Stomach (tissue), 9 donors: ENCODE data around the gene OSTF1. TPM values are rescaled to one million over a fixed set of nuclear protein-coding genes. Genes with fewer than 3 reads are reported as not detected.

ENCODE experiments used
- DNase-seq, 2 donors: peaks; one replicate each; pipeline versions ENCODE4 v3.0.0 to v3.0.0-alpha.2; 2013 to 2019
- H3K27ac ChIP-seq, 5 donors: fragments of 200-600 bp in 4 of 5; sonication (generic) in 4 of 5; one replicate each; pipeline ENCODE4 v1.5.1; 2013 to 2019; ENCODE audit warnings: mild to moderate bottlenecking in 1 of 5, moderate library complexity in 1 of 5
- H3K27me3 ChIP-seq, 3 donors: fragments of 200-600 bp; sonication (generic); one replicate each; pipeline ENCODE4 v1.5.1; 2017 to 2019; ENCODE audit warnings: mixed run types in 1 of 3
- H3K36me3 ChIP-seq, 4 donors: fragments of 200-600 bp; sonication (generic); 1 replicate in 3 of 4; 2 replicates in 1 of 4; pipeline ENCODE4 v1.5.1; 2016 to 2019
- H3K4me1 ChIP-seq, 4 donors: fragments of 200-600 bp; sonication (generic); one replicate each; pipeline ENCODE4 v1.5.1; 2016 to 2019
- H3K4me3 ChIP-seq, 4 donors: fragments of 200-600 bp; sonication (generic) in 3 of 4; one replicate each; pipeline ENCODE4 v1.5.1; 2016 to 2019; ENCODE audit warnings: mild to moderate bottlenecking in 1 of 4
- H3K9me3 ChIP-seq, 4 donors: fragments of 200-600 bp; sonication (generic); one replicate each; pipeline ENCODE4 v1.5.1; 2016 to 2019
- EP300 ChIP-seq: sonication (generic); formaldehyde crosslinking; IDR thresholded peaks from one replicate; pipeline ENCODE4 v1.6.1; 2017; ENCODE audit warnings: antibody characterized with exemption
- POLR2A ChIP-seq, 4 donors: fragments of 450-650 bp; IDR thresholded peaks; one replicate each; pipeline ENCODE4 v1.6.1; 2016; ENCODE audit warnings: antibody characterized with exemption in 4 of 4, control low read depth in 2 of 4, mild to moderate bottlenecking in 1 of 4, moderate library complexity in 1 of 4
- POLR2AphosphoS5 ChIP-seq, 3 donors: sonication (generic); formaldehyde crosslinking; IDR thresholded peaks; one replicate each; pipeline ENCODE4 v1.6.1; 2016; ENCODE audit warnings: antibody characterized with exemption in 3 of 3
- WGBS, 5 donors: extraction: QIAGEN DNeasy Blood & Tissue Kit in 3 of 5; methylation state at CpG; one replicate each; pipeline versions ENCODE4 v1.1.5 to v1.1.7; 2013 to 2018; 5-methylcytosine and 5-hydroxymethylcytosine counted together
- intact Hi-C: fragments of 100-400 bp; cut with DNase I; formaldehyde crosslinking; loops from one replicate; pipeline ENCODE4 v1.15.1; 2023; ENCODE audit warnings: low total_unique reads
- polyA plus RNA-seq, 3 donors: library from polyadenylated mRNA; stranded (reverse); fragments of 200-250 nt; gene quantifications; one replicate each; pipeline ENCODE4 v1.2.3, GENCODE V29; 2013
- total RNA-seq, 5 donors: library from RNA; depleted of rRNA; stranded (reverse); fragments of >200 nt; gene quantifications; one replicate each; pipeline versions ENCODE4 v1.1.0 to v1.2.3, GENCODE V29; 2014 to 2016
- TF ChIP-seq, protein P1 (sequence below), 7 experiments: fragments of 450-650 bp in 4 of 7; fragments of 200-600 bp in 3 of 7; sonication (generic) in 3 of 7; IDR thresholded peaks; one replicate each; pipeline ENCODE4 v1.5.1; 2016 to 2019; ENCODE audit warnings: antibody characterized with exemption in 7 of 7, control low read depth in 2 of 7, mild to moderate bottlenecking in 1 of 7
- donor health status: healthy with polysubstance abuse.
- donor health status: Bipolar disorder and iron deficiency.
- donor health status: healthy.

The OSTF1 gene
- total and polyA plus RNA-seq, 8 donors = 2.2 to 79.4 (median 43.5) TPM; not detected in 1

DNA sequence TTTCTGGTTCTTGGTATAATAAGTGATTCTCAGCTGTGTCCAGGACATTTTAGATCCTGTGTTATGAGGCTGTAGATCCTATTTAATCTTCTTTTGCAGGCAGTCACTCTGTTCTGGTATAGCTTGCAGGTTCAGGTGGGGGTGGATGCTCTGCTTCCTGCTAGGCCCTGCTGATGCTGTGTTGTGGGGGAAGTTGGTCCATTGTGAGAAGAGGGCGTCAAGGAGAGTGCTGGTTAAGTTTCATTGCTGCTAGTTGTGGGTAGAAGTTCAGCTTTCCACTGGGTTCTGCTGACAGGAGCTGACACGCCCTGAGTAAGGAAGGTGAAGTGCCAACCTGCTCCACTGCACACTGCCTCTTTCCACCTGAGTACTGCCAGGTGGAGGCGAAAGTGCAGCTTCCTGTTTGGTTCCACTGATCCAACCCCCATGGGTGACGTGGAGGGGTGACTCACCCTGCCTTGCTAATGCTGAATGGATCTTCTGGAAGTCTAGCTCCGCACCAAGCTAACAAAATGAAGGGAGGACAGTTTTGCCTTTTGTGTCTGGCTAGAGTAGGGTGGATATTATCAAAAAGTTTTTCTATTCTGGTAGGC is 16.7 kb upstream of the OSTF1 start:
- intact Hi-C loops = loop anchor here (5.0 to 10.0 kb wide), 2 partner anchors 57 to 299 kb away; no protein-coding TSS in a partner anchor
- no peaks in the 10 kb centered on the region for H3K9me3 ChIP-seq
- no peaks in the 10 kb centered on the region for H3K27me3 ChIP-seq
- 44 to 77% (median 65%) methylated on average over 5 of the region's 5 CpGs for WGBS, 5 donors
- DNase-seq = peak; percentile 70 to 82
- TF ChIP-seq EP300 = no peak
- peak in 1 of 3 donors; percentile 8 for TF ChIP-seq POLR2AphosphoS5 (IDR thresholded peaks at IDR 0.05)
- H3K27ac ChIP-seq = peak overlapping the region in 1 of 5 donors; percentile 18
- peaks cover 7 to 39% (median 25%) of the 10 kb centered on the region in 4 donors for H3K36me3 ChIP-seq
- no peak overlapping the region for H3K4me3 ChIP-seq
- H3K4me1 ChIP-seq = no peaks in the 10 kb centered on the region

DNA sequence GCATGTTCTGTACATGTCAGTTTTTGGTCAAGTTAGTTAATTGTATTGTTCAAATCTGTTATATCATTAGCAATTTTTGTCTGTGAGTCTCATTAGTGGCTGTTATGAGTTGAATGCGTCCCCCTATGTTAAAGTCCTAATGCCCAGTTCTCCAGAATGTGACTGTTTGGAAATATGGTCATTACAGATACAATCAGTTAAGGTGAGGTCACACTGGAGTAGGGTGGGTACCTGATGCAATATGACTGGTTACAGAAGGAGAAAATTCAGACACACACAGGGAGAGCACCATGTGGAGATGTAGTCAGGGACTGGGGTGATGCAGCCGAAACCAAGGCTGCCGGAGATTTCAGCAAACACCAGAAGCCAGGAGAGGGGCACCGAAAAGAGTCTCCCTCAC is 15.4 kb upstream of the OSTF1 start:
- Histone ChIP-seq H3K9me3 (no peaks in the 10 kb centered on the region), H3K4me1 (peaks cover 0 to 5% (median 0%) of the 10 kb centered on the region in 4 donors), H3K27me3 (no peaks in the 10 kb centered on the region), H3K4me3 (no peak overlapping the region), H3K36me3 (peaks cover under 1 to 30% (median 15%) of the 10 kb centered on the region in 4 donors), H3K27ac (no peak overlapping the region)
- no peak for DNase-seq
- TF ChIP-seq POLR2AphosphoS5 (IDR thresholded peaks at IDR 0.05) (no peak), POLR2A (IDR thresholded peaks at IDR 0.05) (no peak), EP300 (no peak)
- TF ChIP-seq, protein P1, sequence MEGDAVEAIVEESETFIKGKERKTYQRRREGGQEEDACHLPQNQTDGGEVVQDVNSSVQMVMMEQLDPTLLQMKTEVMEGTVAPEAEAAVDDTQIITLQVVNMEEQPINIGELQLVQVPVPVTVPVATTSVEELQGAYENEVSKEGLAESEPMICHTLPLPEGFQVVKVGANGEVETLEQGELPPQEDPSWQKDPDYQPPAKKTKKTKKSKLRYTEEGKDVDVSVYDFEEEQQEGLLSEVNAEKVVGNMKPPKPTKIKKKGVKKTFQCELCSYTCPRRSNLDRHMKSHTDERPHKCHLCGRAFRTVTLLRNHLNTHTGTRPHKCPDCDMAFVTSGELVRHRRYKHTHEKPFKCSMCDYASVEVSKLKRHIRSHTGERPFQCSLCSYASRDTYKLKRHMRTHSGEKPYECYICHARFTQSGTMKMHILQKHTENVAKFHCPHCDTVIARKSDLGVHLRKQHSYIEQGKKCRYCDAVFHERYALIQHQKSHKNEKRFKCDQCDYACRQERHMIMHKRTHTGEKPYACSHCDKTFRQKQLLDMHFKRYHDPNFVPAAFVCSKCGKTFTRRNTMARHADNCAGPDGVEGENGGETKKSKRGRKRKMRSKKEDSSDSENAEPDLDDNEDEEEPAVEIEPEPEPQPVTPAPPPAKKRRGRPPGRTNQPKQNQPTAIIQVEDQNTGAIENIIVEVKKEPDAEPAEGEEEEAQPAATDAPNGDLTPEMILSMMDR (IDR thresholded peaks at IDR 0.05) = no peak
- intact Hi-C loops = loop anchor here (5.0 to 10.0 kb wide), 2 partner anchors 58 to 301 kb away; no protein-coding TSS in a partner anchor
- 95 to 99% (median 97%) methylated on average over 4 of the region's 4 CpGs for WGBS, 5 donors

DNA sequence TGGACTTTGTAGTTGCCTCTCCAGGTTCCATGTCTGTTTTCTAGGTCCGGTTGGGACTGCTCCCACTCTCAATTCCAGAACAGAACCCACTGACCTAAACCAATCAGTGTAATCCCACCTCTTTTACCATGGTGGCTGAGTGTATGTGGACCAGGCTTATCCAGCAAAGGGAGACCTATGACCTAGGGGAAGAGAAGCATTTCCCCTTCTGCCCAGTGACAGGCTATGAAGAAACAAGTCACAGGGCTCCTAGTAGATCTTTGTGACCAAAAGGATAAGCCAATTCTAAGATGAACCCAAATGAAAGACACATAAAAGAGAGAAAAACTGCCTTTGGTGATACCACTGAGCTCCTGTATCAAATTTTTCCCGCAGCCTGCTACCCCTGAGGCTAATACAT is 6.7 kb upstream of the OSTF1 start:
- Histone ChIP-seq H3K36me3 (peaks cover 3 to 37% (median 28%) of the 10 kb centered on the region in 4 donors), H3K4me3 (no peak overlapping the region), H3K27me3 (no peaks in the 10 kb centered on the region), H3K9me3 (no peaks in the 10 kb centered on the region), H3K4me1 (peaks cover 19 to 40% (median 33%) of the 10 kb centered on the region in 4 donors), H3K27ac (no peak overlapping the region)
- 0 to 100% (median 67%) methylated on average over 2 of the region's 2 CpGs for WGBS, 5 donors
- intact Hi-C loops = no loop called here
- no peak for DNase-seq
- TF ChIP-seq POLR2A (IDR thresholded peaks at IDR 0.05) (no peak), EP300 (no peak)
- TF ChIP-seq, protein P1 (IDR thresholded peaks at IDR 0.05) = no peak

- Histone ChIP-seq H3K4me1 (peaks cover 26 to 43% (median 36%) of the 10 kb centered on the region in 4 donors), H3K4me3 (no peak overlapping the region), H3K9me3 (no peaks in the 10 kb centered on the region), H3K27ac (peak overlapping the region; percentile 61 to 83 (median 72)), H3K27me3 (no peaks in the 10 kb centered on the region), H3K36me3 (peaks cover 0 to 34% (median 28%) of the 10 kb centered on the region in 4 donors)
- 24 to 48% (median 39%) methylated on average over 12 of the region's 12 CpGs for WGBS, 5 donors
- TF ChIP-seq, protein P1 (IDR thresholded peaks at IDR 0.05) = peak in 1 of 7 experiments; percentile 24
- TF ChIP-seq EP300 (no peak), POLR2A (IDR thresholded peaks at IDR 0.05) (no peak), POLR2AphosphoS5 (IDR thresholded peaks at IDR 0.05) (peak in 2 of 3 donors; percentile 10 to 52)
- intact Hi-C loops = no loop called here
- peak; percentile 62 to 87 for DNase-seq
Observed at GRCh38 chr9:75083188-75083970, 4.9 kb upstream of the OSTF1 start.
